K562 (cell line): ENCODE data around the gene OTULIN. TPM values are rescaled to one million over a fixed set of nuclear protein-coding genes. Genes with fewer than 3 reads are reported as not detected.
A peak's percentile ranks its signal among the peaks of the same experiment; 100 is the strongest.

ENCODE experiments used
- BRD9 ChIP-seq: fragments of 450-650 bp; IDR thresholded peaks from 2 replicates; pipeline ENCODE4 v1.6.1; 2018; ENCODE audit warnings: low read depth; ENCODE audit not compliant: partially characterized antibody
- CAMTA2 ChIP-seq: fragments of 250-450 bp; sonication (Bioruptor Pico); conservative IDR thresholded peaks from 2 replicates; pipeline ENCODE4 v1.5.1; 2022
- CHD2 ChIP-seq: IDR thresholded peaks from 2 replicates; pipeline ENCODE4 v1.6.1; 2011; ENCODE audit warnings: low read depth, low read length
- ELF2 ChIP-seq: fragments of 250-450 bp; sonication (Bioruptor Pico); IDR thresholded peaks from 2 replicates; pipeline ENCODE4 v1.5.0; 2021; ENCODE audit warnings: mild to moderate bottlenecking
- PML ChIP-seq: IDR thresholded peaks from 2 replicates; pipeline ENCODE4 v1.6.1; 2012; ENCODE audit warnings: low read length, inconsistent platforms
- RBM17 ChIP-seq: fragments of 200-400 bp; formaldehyde crosslinking; IDR thresholded peaks from 2 replicates; pipeline ENCODE4 v1.6.1; 2017; ENCODE audit warnings: low read depth, mild to moderate bottlenecking, low read length, borderline replicate concordance
- ZNF197 ChIP-seq: fragments of 200-800 bp; sonication (Bioruptor generic); IDR thresholded peaks from 2 replicates; pipeline ENCODE4 v1.6.1; 2016; ENCODE audit warnings: low read depth, missing genetic modification characterization, missing compliant biosample characterization
- polyA plus RNA-seq, 8 experiments: library from polyadenylated mRNA; depleted of rRNA in 4 of 8; stranded (reverse) in 5 of 8; unstranded in 3 of 8; fragments of >200 nt; fragmentation: Nextera tagmentation in 2 of 8; fragmentation: Illumina TruSeq in 1 of 8; extraction: Ambion mirVana in 2 of 8; extraction: Trizol in 1 of 8; gene quantifications; 2 replicates each; pipeline versions ENCODE4 v1.2.1 to v1.2.3, GENCODE V29; 2011 to 2014; ENCODE audit warnings: inconsistent platforms in 1 of 8, missing spikeins in 1 of 8
- total RNA-seq, 7 experiments: library from RNA; depleted of rRNA in 6 of 7; stranded (reverse); fragments of >200 nt in 6 of 7; fragmentation: Illumina TruSeq in 2 of 7; extraction: Trizol in 2 of 7; gene quantifications; 2 replicates each; pipeline versions ENCODE4 v1.2.1 to v1.2.3, GENCODE V29; 2011 to 2021; ENCODE audit warnings: low replicate concordance in 1 of 7
- TF ChIP-seq, protein P1 (sequence below): sonication (generic); IDR thresholded peaks from 2 replicates; pipeline ENCODE4 v1.6.1; 2016
- TF ChIP-seq, protein P2 (sequence below): fragments of 250-450 bp; sonication (Bioruptor Pico); IDR thresholded peaks from 2 replicates; pipeline ENCODE4 v1.4.0; 2020; ENCODE audit warnings: mild to moderate bottlenecking, moderate library complexity
- TF ChIP-seq, protein P3 (sequence below): sonication (generic); formaldehyde crosslinking; IDR thresholded peaks from 2 replicates; pipeline ENCODE4 v1.8.0; 2022; ENCODE audit warnings: mild to moderate bottlenecking, missing genetic modification reagents, borderline replicate concordance
- TF ChIP-seq, protein P4 (sequence below): fragments of 250-450 bp; sonication (Bioruptor Pico); IDR thresholded peaks from 2 replicates; pipeline ENCODE4 v1.8.0; 2021; ENCODE audit warnings: moderate library complexity, mild to moderate bottlenecking, inconsistent platforms
- TF ChIP-seq, protein P5 (sequence below): sonication (generic); formaldehyde crosslinking; IDR thresholded peaks from 2 replicates; pipeline ENCODE4 v1.8.0; 2023; ENCODE audit warnings: mild to moderate bottlenecking, missing genetic modification reagents
- TF ChIP-seq, protein P6 (sequence below): IDR thresholded peaks from 2 replicates; pipeline ENCODE4 v1.6.1; 2011; ENCODE audit warnings: borderline replicate concordance, low read depth, mild to moderate bottlenecking, moderate library complexity, low read length; ENCODE audit not compliant: insufficient read depth, poor library complexity, severe bottlenecking

The OTULIN gene
- total and polyA plus RNA-seq, 9 of the 15 experiments (the other 6 are each of a cell fraction or from before 2014, with no cell fraction given) = 3.3 to 33.6 (median 20.1) TPM

DNA sequence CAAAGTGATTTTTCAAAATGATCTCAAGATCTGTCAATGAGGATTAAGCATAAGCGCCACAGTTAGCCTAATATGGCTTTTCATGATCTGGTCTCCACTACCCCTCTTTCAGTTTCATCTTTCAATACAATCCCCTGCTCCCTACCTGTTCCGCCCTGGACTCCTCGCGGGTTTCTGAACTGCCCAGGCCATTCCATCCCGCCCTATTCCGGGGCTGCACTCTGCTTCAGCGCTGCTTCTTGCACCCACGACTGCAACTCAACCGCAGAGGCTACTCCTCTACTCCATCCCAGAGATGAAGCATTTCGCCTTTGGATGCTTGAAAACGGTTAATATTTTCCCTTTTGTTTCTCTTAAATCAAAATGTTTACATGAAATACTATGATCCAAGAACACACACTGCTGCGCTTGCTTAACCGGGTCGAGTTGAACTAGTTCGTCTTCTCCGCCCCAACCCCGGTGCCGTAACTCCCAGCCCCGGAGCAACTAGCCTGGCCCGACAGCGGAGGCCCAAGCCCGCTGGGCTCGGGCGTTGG, 716 bp upstream of the OTULIN start (continued):
- TF ChIP-seq, protein P1, sequence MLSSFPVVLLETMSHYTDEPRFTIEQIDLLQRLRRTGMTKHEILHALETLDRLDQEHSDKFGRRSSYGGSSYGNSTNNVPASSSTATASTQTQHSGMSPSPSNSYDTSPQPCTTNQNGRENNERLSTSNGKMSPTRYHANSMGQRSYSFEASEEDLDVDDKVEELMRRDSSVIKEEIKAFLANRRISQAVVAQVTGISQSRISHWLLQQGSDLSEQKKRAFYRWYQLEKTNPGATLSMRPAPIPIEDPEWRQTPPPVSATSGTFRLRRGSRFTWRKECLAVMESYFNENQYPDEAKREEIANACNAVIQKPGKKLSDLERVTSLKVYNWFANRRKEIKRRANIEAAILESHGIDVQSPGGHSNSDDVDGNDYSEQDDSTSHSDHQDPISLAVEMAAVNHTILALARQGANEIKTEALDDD = peak; percentile 93
- TF ChIP-seq ELF2 (CRISPR knock-in tag) (no peak), RBM17 (no peak), ZNF197 (CRISPR knock-in tag) (no peak), BRD9 (no peak), CHD2 (no peak), PML (no peak), CAMTA2 (CRISPR knock-in tag) (no peak)
- TF ChIP-seq, protein P2, sequence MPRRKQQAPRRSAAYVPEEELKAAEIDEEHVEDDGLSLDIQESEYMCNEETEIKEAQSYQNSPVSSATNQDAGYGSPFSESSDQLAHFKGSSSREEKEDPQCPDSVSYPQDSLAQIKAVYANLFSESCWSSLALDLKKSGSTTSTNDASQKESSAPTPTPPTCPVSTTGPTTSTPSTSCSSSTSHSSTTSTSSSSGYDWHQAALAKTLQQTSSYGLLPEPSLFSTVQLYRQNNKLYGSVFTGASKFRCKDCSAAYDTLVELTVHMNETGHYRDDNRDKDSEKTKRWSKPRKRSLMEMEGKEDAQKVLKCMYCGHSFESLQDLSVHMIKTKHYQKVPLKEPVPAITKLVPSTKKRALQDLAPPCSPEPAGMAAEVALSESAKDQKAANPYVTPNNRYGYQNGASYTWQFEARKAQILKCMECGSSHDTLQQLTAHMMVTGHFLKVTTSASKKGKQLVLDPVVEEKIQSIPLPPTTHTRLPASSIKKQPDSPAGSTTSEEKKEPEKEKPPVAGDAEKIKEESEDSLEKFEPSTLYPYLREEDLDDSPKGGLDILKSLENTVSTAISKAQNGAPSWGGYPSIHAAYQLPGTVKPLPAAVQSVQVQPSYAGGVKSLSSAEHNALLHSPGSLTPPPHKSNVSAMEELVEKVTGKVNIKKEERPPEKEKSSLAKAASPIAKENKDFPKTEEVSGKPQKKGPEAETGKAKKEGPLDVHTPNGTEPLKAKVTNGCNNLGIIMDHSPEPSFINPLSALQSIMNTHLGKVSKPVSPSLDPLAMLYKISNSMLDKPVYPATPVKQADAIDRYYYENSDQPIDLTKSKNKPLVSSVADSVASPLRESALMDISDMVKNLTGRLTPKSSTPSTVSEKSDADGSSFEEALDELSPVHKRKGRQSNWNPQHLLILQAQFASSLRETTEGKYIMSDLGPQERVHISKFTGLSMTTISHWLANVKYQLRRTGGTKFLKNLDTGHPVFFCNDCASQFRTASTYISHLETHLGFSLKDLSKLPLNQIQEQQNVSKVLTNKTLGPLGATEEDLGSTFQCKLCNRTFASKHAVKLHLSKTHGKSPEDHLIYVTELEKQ (CRISPR knock-in tag) = no peak
- TF ChIP-seq, protein P3, sequence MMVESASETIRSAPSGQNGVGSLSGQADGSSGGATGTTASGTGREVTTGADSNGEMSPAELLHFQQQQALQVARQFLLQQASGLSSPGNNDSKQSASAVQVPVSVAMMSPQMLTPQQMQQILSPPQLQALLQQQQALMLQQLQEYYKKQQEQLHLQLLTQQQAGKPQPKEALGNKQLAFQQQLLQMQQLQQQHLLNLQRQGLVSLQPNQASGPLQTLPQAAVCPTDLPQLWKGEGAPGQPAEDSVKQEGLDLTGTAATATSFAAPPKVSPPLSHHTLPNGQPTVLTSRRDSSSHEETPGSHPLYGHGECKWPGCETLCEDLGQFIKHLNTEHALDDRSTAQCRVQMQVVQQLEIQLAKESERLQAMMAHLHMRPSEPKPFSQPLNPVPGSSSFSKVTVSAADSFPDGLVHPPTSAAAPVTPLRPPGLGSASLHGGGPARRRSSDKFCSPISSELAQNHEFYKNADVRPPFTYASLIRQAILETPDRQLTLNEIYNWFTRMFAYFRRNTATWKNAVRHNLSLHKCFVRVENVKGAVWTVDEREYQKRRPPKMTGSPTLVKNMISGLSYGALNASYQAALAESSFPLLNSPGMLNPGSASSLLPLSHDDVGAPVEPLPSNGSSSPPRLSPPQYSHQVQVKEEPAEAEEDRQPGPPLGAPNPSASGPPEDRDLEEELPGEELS (CRISPR knock-in tag) = 0 out of 2 replicates have a peak, but pooled peaks have one; percentile 6
- TF ChIP-seq, protein P4, sequence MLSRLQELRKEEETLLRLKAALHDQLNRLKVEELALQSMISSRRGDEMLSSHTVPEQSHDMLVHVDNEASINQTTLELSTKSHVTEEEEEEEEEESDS (CRISPR knock-in tag) = no peak
- TF ChIP-seq, protein P5, sequence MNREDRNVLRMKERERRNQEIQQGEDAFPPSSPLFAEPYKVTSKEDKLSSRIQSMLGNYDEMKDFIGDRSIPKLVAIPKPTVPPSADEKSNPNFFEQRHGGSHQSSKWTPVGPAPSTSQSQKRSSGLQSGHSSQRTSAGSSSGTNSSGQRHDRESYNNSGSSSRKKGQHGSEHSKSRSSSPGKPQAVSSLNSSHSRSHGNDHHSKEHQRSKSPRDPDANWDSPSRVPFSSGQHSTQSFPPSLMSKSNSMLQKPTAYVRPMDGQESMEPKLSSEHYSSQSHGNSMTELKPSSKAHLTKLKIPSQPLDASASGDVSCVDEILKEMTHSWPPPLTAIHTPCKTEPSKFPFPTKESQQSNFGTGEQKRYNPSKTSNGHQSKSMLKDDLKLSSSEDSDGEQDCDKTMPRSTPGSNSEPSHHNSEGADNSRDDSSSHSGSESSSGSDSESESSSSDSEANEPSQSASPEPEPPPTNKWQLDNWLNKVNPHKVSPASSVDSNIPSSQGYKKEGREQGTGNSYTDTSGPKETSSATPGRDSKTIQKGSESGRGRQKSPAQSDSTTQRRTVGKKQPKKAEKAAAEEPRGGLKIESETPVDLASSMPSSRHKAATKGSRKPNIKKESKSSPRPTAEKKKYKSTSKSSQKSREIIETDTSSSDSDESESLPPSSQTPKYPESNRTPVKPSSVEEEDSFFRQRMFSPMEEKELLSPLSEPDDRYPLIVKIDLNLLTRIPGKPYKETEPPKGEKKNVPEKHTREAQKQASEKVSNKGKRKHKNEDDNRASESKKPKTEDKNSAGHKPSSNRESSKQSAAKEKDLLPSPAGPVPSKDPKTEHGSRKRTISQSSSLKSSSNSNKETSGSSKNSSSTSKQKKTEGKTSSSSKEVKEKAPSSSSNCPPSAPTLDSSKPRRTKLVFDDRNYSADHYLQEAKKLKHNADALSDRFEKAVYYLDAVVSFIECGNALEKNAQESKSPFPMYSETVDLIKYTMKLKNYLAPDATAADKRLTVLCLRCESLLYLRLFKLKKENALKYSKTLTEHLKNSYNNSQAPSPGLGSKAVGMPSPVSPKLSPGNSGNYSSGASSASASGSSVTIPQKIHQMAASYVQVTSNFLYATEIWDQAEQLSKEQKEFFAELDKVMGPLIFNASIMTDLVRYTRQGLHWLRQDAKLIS (CRISPR knock-in tag) = 0 out of 2 replicates have a peak, but pooled peaks have one; percentile 2
- TF ChIP-seq, protein P6, sequence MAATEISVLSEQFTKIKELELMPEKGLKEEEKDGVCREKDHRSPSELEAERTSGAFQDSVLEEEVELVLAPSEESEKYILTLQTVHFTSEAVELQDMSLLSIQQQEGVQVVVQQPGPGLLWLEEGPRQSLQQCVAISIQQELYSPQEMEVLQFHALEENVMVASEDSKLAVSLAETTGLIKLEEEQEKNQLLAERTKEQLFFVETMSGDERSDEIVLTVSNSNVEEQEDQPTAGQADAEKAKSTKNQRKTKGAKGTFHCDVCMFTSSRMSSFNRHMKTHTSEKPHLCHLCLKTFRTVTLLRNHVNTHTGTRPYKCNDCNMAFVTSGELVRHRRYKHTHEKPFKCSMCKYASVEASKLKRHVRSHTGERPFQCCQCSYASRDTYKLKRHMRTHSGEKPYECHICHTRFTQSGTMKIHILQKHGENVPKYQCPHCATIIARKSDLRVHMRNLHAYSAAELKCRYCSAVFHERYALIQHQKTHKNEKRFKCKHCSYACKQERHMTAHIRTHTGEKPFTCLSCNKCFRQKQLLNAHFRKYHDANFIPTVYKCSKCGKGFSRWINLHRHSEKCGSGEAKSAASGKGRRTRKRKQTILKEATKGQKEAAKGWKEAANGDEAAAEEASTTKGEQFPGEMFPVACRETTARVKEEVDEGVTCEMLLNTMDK = no peak
